AG09309 (cell line): ENCODE results near the gene PPDPF.
"Not testable (repeated sequence)": the region's sequence is repeated elsewhere in the genome, so short reads cannot be mapped to it uniquely, and the experiment has no call there.

Experiments
- DNase-seq: peaks from one replicate; pipeline ENCODE4 v3.0.0-alpha.2; 2010; ENCODE audit warnings: low read depth
- H3K4me3 ChIP-seq: 2 replicates; pipeline ENCODE4 v1.5.1; 2011; ENCODE audit warnings: mild to moderate bottlenecking, low read depth, low read length, moderate library complexity; ENCODE audit not compliant: control insufficient read depth
- CTCF ChIP-seq: IDR thresholded peaks from 2 replicates; pipeline ENCODE4 v1.5.1; 2011; ENCODE audit warnings: mild to moderate bottlenecking, low read depth, low read length, inconsistent platforms; ENCODE audit not compliant: insufficient read depth, control insufficient read depth; ENCODE audit errors: missing control alignments

Gene PPDPF

GRCh38 chr20:63473555-63474449 lies 46.8 kb upstream of the PPDPF start:
- no peak for TF ChIP-seq CTCF
- no peak for DNase-seq
- no peak overlapping the region for H3K4me3 ChIP-seq

- no peak for DNase-seq
- TF ChIP-seq CTCF: no peak
- H3K4me3 ChIP-seq: no peak overlapping the region
Observed at GRCh38 chr20:63475209-63475608, 45.4 kb upstream of the PPDPF start.

- DNase-seq: no peak
- no peak overlapping the region for H3K4me3 ChIP-seq
- no peak for TF ChIP-seq CTCF
Observed at GRCh38 chr20:63477061-63477616, 43.4 kb upstream of the PPDPF start.

GRCh38 chr20:63477944-63478343 lies 42.6 kb upstream of the PPDPF start:
- H3K4me3 ChIP-seq: no peak overlapping the region
- no peak for DNase-seq
- no peak for TF ChIP-seq CTCF

- TF ChIP-seq CTCF: no peak
- no peak for DNase-seq
- no peak overlapping the region for H3K4me3 ChIP-seq
Observed at GRCh38 chr20:63478346-63479302, 41.9 kb upstream of the PPDPF start.

GRCh38 chr20:63479695-63480419 lies 40.7 kb upstream of the PPDPF start:
- not testable (repeated sequence) for H3K4me3 ChIP-seq, DNase-seq
